Keratinocyte (primary cell): ENCODE results near the gene CACNA2D4. TPM values are rescaled to one million over a fixed set of nuclear protein-coding genes. Genes with fewer than 3 reads are reported as not detected.

ENCODE experiments used
- DNase-seq: peaks from one replicate; pipeline ENCODE4 v3.0.0-alpha.2; 2011; ENCODE audit warnings: low read depth, missing footprints, low spot score
- FAIRE-seq: peaks from 2 replicates; lab custom pipeline; 2011; peaks lifted over from hg19 to GRCh38; lab: Jason Lieb, UNC
- H2AFZ ChIP-seq: 2 replicates; pipeline ENCODE4 v1.6.0; 2012; ENCODE audit warnings: low read length, control low read depth, inconsistent platforms; ENCODE audit not compliant: control insufficient read depth
- H3K27ac ChIP-seq: 2 replicates; pipeline ENCODE4 v1.5.1; 2011; ENCODE audit warnings: low read length; ENCODE audit not compliant: control insufficient read depth, insufficient read depth
- H3K27me3 ChIP-seq: 3 replicates; pipeline ENCODE4 v1.6.0; 2011; ENCODE audit warnings: low read length; ENCODE audit not compliant: control insufficient read depth, insufficient read depth; ENCODE audit errors: extremely low read depth
- H3K36me3 ChIP-seq, 2 experiments: 2 replicates in 1 of 2; 3 replicates in 1 of 2; pipeline ENCODE4 v1.5.1; 2011; ENCODE audit warnings: low read length in 2 of 2, mild to moderate bottlenecking in 1 of 2; ENCODE audit not compliant: control insufficient read depth in 2 of 2, insufficient read depth in 2 of 2; ENCODE audit errors: extremely low read depth in 1 of 2
- H3K4me1 ChIP-seq: 3 replicates; pipeline ENCODE4 v1.5.1; 2011; ENCODE audit warnings: low read length; ENCODE audit not compliant: control insufficient read depth, insufficient read depth; ENCODE audit errors: extremely low read depth
- H3K4me2 ChIP-seq: 3 replicates; pipeline ENCODE4 v1.6.0; 2011; ENCODE audit warnings: low read depth, low read length; ENCODE audit not compliant: control insufficient read depth, insufficient read depth; ENCODE audit errors: extremely low read depth
- H3K4me3 ChIP-seq, 3 experiments: fragments of 200-600 bp in 1 of 3; sonication (generic) in 1 of 3; 2 replicates in 2 of 3; 3 replicates in 1 of 3; pipeline ENCODE4 v1.5.1; 2011 to 2016; ENCODE audit warnings: low read length in 3 of 3, mild to moderate bottlenecking in 3 of 3, control low read depth in 2 of 3, inconsistent platforms in 1 of 3, low read depth in 1 of 3, mixed read lengths in 1 of 3, mixed run types in 1 of 3, moderate library complexity in 1 of 3; ENCODE audit not compliant: control insufficient read depth in 2 of 3, insufficient read depth in 2 of 3; ENCODE audit errors: extremely low read depth in 1 of 3
- H3K79me2 ChIP-seq: 2 replicates; pipeline ENCODE4 v1.6.0; 2012; ENCODE audit warnings: low read length; ENCODE audit not compliant: control insufficient read depth, insufficient read depth
- H3K9ac ChIP-seq: 3 replicates; pipeline ENCODE4 v1.6.0; 2011; ENCODE audit warnings: low read length; ENCODE audit not compliant: control insufficient read depth, insufficient read depth; ENCODE audit errors: extremely low read depth
- H3K9me1 ChIP-seq: 3 replicates; pipeline ENCODE4 v1.6.0; 2011; ENCODE audit warnings: low read length; ENCODE audit not compliant: control insufficient read depth, insufficient read depth; ENCODE audit errors: extremely low read depth
- H3K9me3 ChIP-seq: 2 replicates; pipeline ENCODE4 v1.5.1; 2012; ENCODE audit warnings: low read depth, low read length; ENCODE audit not compliant: control insufficient read depth
- H4K20me1 ChIP-seq: 3 replicates; pipeline ENCODE4 v1.6.0; 2011; ENCODE audit warnings: low read length; ENCODE audit not compliant: control insufficient read depth, insufficient read depth; ENCODE audit errors: extremely low read depth
- EZH2 ChIP-seq: IDR thresholded peaks from one replicate; pipeline ENCODE4 v1.6.1; 2012; ENCODE audit warnings: inconsistent platforms, mild to moderate bottlenecking, low read length, moderate library complexity
- dilution Hi-C: fragments of 300-500 bp; cut with MboI; formaldehyde crosslinking; loops from one replicate; pipeline ENCODE4 v1.7.0; 2020; ENCODE audit warnings: low sequenced_read_pairs; ENCODE audit not compliant: extremely low pct_ligation_motif_present
- polyA plus RNA-seq, 5 experiments: library from polyadenylated mRNA; depleted of rRNA in 3 of 5; stranded (reverse) in 3 of 5; stranded (forward) in 1 of 5; unstranded in 1 of 5; fragments of >200 nt; gene quantifications; 1 replicate in 1 of 5; 2 replicates in 3 of 5; 3 replicates in 1 of 5; pipeline versions ENCODE4 v1.2.1 to v1.2.3, GENCODE V29; 2011 to 2012; ENCODE audit warnings: missing spikeins in 2 of 5, low read depth in 1 of 5, low replicate concordance in 1 of 5
- TF ChIP-seq, protein P1 (sequence below), 3 experiments: IDR thresholded peaks in 1 of 3; conservative IDR thresholded peaks in 1 of 3; optimal IDR thresholded peaks in 1 of 3; 2 replicates in 2 of 3; 3 replicates in 1 of 3; pipeline versions ENCODE3 to v1.5.1; 2011; ENCODE audit warnings: low read length in 3 of 3, mild to moderate bottlenecking in 3 of 3, moderate library complexity in 2 of 3, control low read depth in 1 of 3, inconsistent platforms in 1 of 3; ENCODE audit not compliant: insufficient read depth in 2 of 3; ENCODE audit errors: extremely low read depth in 1 of 3

The CACNA2D4 gene
- polyA plus RNA-seq, 1 donor (not counting 4 experiments of a cell fraction or from before 2014, with no cell fraction given) = 0.09 TPM

DNA sequence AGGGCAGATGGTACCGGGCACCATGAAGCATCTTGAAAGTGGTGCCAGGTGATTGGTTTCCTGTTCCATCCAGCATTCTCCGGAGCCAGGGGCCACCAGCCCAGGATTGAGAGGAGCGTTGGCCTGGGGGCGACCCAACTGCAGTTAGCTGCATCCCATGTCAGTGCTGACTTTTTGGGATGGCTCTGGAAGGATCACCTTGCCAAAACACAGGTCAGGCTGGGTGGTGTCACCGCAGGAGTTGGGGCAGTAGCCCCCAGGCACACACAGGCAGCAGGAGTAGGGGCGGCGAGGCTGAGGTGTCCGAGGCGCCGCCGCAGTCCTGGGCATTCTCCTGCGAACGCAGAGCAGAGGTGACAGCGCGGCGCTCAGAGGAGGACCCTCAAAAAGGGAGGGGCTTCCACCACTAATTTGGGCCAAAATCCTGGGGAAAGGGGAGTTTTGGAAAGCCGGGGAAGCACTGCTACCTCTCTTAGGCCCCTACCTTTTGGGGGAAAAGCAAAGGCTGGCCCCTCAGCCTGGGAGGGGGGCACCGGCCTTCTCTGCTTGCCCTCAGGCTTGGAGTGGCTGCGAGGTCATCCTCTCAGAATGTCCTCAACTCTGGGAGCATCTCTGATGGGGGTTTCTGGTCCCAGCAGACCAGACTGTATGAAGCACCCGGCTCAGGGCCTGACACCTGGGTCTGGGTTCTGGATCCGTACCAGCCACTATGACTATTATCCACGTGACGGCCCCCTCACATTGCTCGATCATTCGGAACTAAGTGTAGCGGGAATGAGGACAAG, 124.8 kb downstream of the CACNA2D4 start:
- Histone ChIP-seq H3K4me1 (peaks cover 8% of the 10 kb centered on the region), H3K36me3 (peaks cover under 1 to 6% of the 10 kb centered on the region in 2 experiments), H2AFZ (no peak overlapping the region), H3K9me3 (no peaks in the 10 kb centered on the region), H3K9me1 (no peaks in the 10 kb centered on the region), H3K27ac (no peak overlapping the region), H3K79me2 (no peaks in the 10 kb centered on the region), H3K4me2 (no peak overlapping the region), H3K27me3 (no peaks in the 10 kb centered on the region), H3K4me3 (no peak overlapping the region), H3K9ac (no peak overlapping the region), H4K20me1 (peaks cover 2% of the 10 kb centered on the region)
- FAIRE-seq (no peak), DNase-seq (no peak)
- dilution Hi-C loops = no loop called here
- TF ChIP-seq EZH2 = no peak
- TF ChIP-seq, protein P1, sequence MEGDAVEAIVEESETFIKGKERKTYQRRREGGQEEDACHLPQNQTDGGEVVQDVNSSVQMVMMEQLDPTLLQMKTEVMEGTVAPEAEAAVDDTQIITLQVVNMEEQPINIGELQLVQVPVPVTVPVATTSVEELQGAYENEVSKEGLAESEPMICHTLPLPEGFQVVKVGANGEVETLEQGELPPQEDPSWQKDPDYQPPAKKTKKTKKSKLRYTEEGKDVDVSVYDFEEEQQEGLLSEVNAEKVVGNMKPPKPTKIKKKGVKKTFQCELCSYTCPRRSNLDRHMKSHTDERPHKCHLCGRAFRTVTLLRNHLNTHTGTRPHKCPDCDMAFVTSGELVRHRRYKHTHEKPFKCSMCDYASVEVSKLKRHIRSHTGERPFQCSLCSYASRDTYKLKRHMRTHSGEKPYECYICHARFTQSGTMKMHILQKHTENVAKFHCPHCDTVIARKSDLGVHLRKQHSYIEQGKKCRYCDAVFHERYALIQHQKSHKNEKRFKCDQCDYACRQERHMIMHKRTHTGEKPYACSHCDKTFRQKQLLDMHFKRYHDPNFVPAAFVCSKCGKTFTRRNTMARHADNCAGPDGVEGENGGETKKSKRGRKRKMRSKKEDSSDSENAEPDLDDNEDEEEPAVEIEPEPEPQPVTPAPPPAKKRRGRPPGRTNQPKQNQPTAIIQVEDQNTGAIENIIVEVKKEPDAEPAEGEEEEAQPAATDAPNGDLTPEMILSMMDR (optimal IDR thresholded peaks at IDR 0.05 in 1 of 3, IDR thresholded peaks at IDR 0.05 in 1 of 3, conservative IDR thresholded peaks at IDR 0.05 in 1 of 3; ENCODE audit: extremely low read depth in 1 of 3, insufficient read depth in 2 of 3, low read length in 3 of 3) = no peak

DNA sequence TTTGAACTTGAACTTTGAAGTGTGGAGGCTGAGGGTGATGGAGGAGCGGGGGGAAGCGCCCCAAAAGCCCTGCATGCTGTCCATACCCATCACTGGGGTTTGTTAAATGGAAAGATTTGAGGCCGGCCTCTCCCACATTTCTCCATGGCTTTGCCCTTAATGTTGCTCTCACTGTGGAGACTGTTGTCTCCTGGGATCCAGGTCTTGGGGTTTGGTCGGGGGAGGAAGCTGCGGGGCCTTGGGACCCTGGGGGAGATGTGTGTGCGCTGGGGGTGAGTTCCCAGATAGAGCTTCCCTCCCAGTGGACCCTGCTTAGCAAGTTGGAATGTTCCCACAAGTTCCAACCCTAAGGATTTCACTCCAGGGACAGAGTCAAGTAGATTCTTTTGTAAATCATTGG, 126.0 kb downstream of the CACNA2D4 start:
- Histone ChIP-seq H4K20me1 (peaks cover 2% of the 10 kb centered on the region), H2AFZ (no peak overlapping the region), H3K27ac (no peak overlapping the region), H3K36me3 (peaks cover 2 to 11% of the 10 kb centered on the region in 2 experiments), H3K27me3 (no peaks in the 10 kb centered on the region), H3K9me3 (no peaks in the 10 kb centered on the region), H3K4me3 (no peak overlapping the region), H3K79me2 (no peaks in the 10 kb centered on the region), H3K9me1 (no peaks in the 10 kb centered on the region), H3K4me2 (no peak overlapping the region), H3K4me1 (peaks cover 8% of the 10 kb centered on the region), H3K9ac (no peak overlapping the region)
- FAIRE-seq (no peak), DNase-seq (no peak)
- TF ChIP-seq, protein P1 (optimal IDR thresholded peaks at IDR 0.05 in 1 of 3, IDR thresholded peaks at IDR 0.05 in 1 of 3, conservative IDR thresholded peaks at IDR 0.05 in 1 of 3; ENCODE audit: extremely low read depth in 1 of 3, insufficient read depth in 2 of 3, low read length in 3 of 3) = no peak
- TF ChIP-seq EZH2 = no peak
- dilution Hi-C loops = no loop called here
